HFFc6 (cell line): ENCODE data around the gene DENND2C. TPM values are rescaled to one million over a fixed set of nuclear protein-coding genes. Genes with fewer than 3 reads are reported as not detected.

Experiments
- DNase-seq: peaks from one replicate; pipeline ENCODE4 v3.0.0-alpha.2; 2018
- H3K27ac Mint-ChIP-seq: 2 replicates; pipeline ENCODE4 v1.8.0; 2020; ENCODE audit warnings: mild to moderate bottlenecking, mixed read lengths
- H3K27me3 Mint-ChIP-seq: 2 replicates; pipeline ENCODE4 v1.8.0; 2021; ENCODE audit warnings: mild to moderate bottlenecking, moderate library complexity, mixed read lengths; ENCODE audit not compliant: insufficient read depth
- H3K36me3 Mint-ChIP-seq: 2 replicates; pipeline ENCODE4 v1.8.0; 2021; ENCODE audit warnings: low read depth, mixed read lengths
- H3K4me1 Mint-ChIP-seq: 2 replicates; pipeline ENCODE4 v1.8.0; 2020; ENCODE audit warnings: low read depth, mixed read lengths
- H3K4me3 Mint-ChIP-seq: 2 replicates; pipeline ENCODE4 v1.8.0; 2020; ENCODE audit warnings: mild to moderate bottlenecking, moderate library complexity, mixed read lengths
- H3K9me3 Mint-ChIP-seq: 2 replicates; pipeline ENCODE4 v1.8.0; 2020; ENCODE audit warnings: mild to moderate bottlenecking, mixed read lengths
- CTCF ChIP-seq: fragments of 200-600 bp; sonication (generic); IDR thresholded peaks from 2 replicates; pipeline ENCODE4 v1.5.0; 2021; ENCODE audit warnings: antibody characterized with exemption, mild to moderate bottlenecking
- total RNA-seq, 6 experiments: library from RNA; stranded (reverse); fragmentation: NEBNext Ultra II Directional; extraction: Animal tissue kit (Norgen Biotek cat#: 25700); gene quantifications; 2 replicates in 1 of 6; 3 replicates in 5 of 6; pipeline ENCODE4 v1.2.3, GENCODE V29; 2021

DENND2C gene
- total RNA-seq, 6 experiments from 2014 or later: 1.5 to 2.0 (median 1.8) TPM

GRCh38 chr1:114712977-114713376 lies 43.1 kb upstream of the DENND2C start:
- H3K27ac Mint-ChIP-seq: no peak overlapping the region
- H3K4me1 Mint-ChIP-seq: peaks cover 26% of the 10 kb centered on the region
- no peak for DNase-seq
- no peak overlapping the region for H3K4me3 Mint-ChIP-seq
- H3K27me3 Mint-ChIP-seq: no peaks in the 10 kb centered on the region; the same call in 1 of the 2 replicates
- TF ChIP-seq CTCF: no peak
- peaks cover 53% of the 10 kb centered on the region for H3K36me3 Mint-ChIP-seq
- no peaks in the 10 kb centered on the region for H3K9me3 Mint-ChIP-seq

- H3K27ac Mint-ChIP-seq: no peak overlapping the region; the same call in 1 of the 2 replicates
- peaks cover 43% of the 10 kb centered on the region for H3K36me3 Mint-ChIP-seq
- H3K4me1 Mint-ChIP-seq: peaks cover 7% of the 10 kb centered on the region
- no peaks in the 10 kb centered on the region for H3K9me3 Mint-ChIP-seq
- no peak for TF ChIP-seq CTCF
- H3K27me3 Mint-ChIP-seq: no peaks in the 10 kb centered on the region
- DNase-seq: no peak
- no peak overlapping the region for H3K4me3 Mint-ChIP-seq
These were observed 40.5 kb upstream of the DENND2C start for GRCh38 chr1:114710360-114710759.

- DNase-seq: no peak
- Mint-ChIP-seq H3K4me3 (no peak overlapping the region), H3K27me3 (no peaks in the 10 kb centered on the region), H3K4me1 (no peaks in the 10 kb centered on the region), H3K36me3 (peaks cover 32% of the 10 kb centered on the region), H3K9me3 (no peaks in the 10 kb centered on the region), H3K27ac (no peak overlapping the region)
- no peak for TF ChIP-seq CTCF
These were observed 37.8 kb upstream of the DENND2C start for GRCh38 chr1:114707604-114708003.

GRCh38 chr1:114703242-114703641 lies 33.4 kb upstream of the DENND2C start:
- DNase-seq: no peak
- no peaks in the 10 kb centered on the region; the same call in 1 of the 2 replicates for H3K27me3 Mint-ChIP-seq
- no peak for TF ChIP-seq CTCF
- H3K36me3 Mint-ChIP-seq: peaks cover 21% of the 10 kb centered on the region
- no peak overlapping the region for H3K4me3 Mint-ChIP-seq
- no peaks in the 10 kb centered on the region for H3K9me3 Mint-ChIP-seq
- H3K4me1 Mint-ChIP-seq: peaks cover 12% of the 10 kb centered on the region
- no peak overlapping the region for H3K27ac Mint-ChIP-seq

- peaks cover 18% of the 10 kb centered on the region for H3K36me3 Mint-ChIP-seq
- no peak for DNase-seq
- no peak overlapping the region for H3K27ac Mint-ChIP-seq
- peaks cover 12% of the 10 kb centered on the region for H3K4me1 Mint-ChIP-seq
- no peaks in the 10 kb centered on the region; the same call in 1 of the 2 replicates for H3K27me3 Mint-ChIP-seq
- no peak for TF ChIP-seq CTCF
- H3K9me3 Mint-ChIP-seq: no peaks in the 10 kb centered on the region
- H3K4me3 Mint-ChIP-seq: no peak overlapping the region
These were observed 32.9 kb upstream of the DENND2C start for GRCh38 chr1:114702737-114703136.

GRCh38 chr1:114701931-114702330 lies 32.1 kb upstream of the DENND2C start:
- H3K4me1 Mint-ChIP-seq: peaks cover 12% of the 10 kb centered on the region
- no peak overlapping the region for H3K4me3 Mint-ChIP-seq
- H3K27me3 Mint-ChIP-seq: no peaks in the 10 kb centered on the region; the same call in 1 of the 2 replicates
- TF ChIP-seq CTCF: no peak
- H3K27ac Mint-ChIP-seq: no peak overlapping the region
- peaks cover 10% of the 10 kb centered on the region for H3K36me3 Mint-ChIP-seq
- H3K9me3 Mint-ChIP-seq: no peaks in the 10 kb centered on the region
- DNase-seq: no peak
